Activated CD4-positive, CD25-positive, alpha-beta regulatory T cell treated with anti-CD3 and anti-CD28 coated beads, Interleukin-2, amount 50 U/mL, for 24 hours (primary cell): ENCODE results near the gene UBE4B.
"Not testable (repeated sequence)": the region's sequence is repeated elsewhere in the genome, so short reads cannot be mapped to it uniquely, and the experiment has no call there.

Experiments used
- ATAC-seq, 2 donors: fragments of 150-1000 bp; cut with Tn5 transposase; one replicate each; pipeline ENCODE4 v1.10.0; 2021; ENCODE audit warnings: mild to moderate bottlenecking in 1 of 2, moderate library complexity in 1 of 2

The UBE4B gene

GRCh38 chr1:10179406-10180091, 146.8 kb downstream of the UBE4B start:
- no peak for ATAC-seq

DNA sequence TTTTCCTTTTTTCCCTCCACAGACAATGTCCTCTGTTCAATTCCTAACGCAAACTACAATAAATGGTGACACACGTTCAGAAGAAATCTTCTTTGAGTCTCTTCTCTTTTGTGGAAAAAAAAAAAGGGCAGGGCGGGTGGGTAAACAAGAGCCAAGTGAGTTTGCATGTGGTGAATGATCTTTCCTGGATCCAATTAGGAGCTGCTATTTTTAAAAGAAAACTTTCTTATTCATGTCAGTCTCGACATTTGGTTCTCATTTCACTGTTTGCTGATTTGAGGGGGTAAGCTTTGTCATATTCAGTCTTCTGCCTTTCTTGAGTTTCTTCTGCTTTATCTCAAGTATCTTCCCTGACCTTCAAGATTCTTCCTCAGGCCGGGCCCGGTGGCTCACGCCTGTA, 148.4 kb downstream of the UBE4B start:
- no peak for ATAC-seq

GRCh38 chr1:10185759-10186158, 153.0 kb downstream of the UBE4B start:
- ATAC-seq = no peak

GRCh38 chr1:10186331-10187025, 153.7 kb downstream of the UBE4B start:
- ATAC-seq = no peak

- ATAC-seq = no peak
Observed at GRCh38 chr1:10187026-10187334, 154.2 kb downstream of the UBE4B start.

DNA sequence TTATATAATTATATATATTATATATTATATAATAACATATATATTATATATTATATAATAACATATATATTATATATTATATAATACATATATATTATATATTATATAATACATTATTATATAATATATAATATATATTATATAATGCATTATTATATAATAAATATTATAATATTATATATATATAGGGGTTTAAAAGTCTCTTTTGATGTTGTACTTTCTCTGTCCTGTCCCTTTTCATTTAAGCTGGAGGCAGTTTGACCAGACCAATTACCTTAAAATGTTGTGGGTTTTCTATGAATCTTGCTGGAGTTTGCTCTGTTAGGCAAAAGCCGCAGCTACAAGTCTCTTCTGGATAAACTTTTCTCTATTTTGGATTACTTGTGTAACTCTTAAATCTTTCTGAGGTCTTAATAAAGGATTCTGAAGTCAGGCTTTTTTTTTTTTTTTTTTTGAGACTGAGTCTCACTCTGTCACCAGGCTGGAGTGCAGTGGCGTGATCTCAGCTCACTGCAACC, 155.4 kb downstream of the UBE4B start:
- no peak for ATAC-seq

DNA sequence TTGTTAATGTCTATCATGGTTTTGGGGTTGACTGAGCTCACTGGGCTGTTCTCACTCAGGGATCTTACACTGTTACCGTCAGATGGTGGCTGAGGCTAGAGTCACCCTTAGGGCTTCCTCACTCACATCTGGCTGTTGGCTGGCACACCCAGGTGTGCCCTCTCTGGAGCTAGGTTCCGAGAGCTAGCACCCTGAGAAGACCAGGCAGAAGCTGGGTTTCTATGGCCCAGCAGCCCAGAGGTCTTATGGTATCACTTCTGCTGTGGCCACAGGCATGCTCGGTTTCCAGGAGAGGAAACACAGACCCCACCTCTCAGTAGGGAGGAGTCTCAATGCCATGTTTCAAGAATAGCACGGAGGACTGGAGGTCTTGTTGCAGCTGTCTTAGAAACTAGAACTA, 156.9 kb downstream of the UBE4B start:
- no peak for ATAC-seq

GRCh38 chr1:10192263-10192662, 159.5 kb downstream of the UBE4B start:
- no peak for ATAC-seq

GRCh38 chr1:10193288-10193687, 160.5 kb downstream of the UBE4B start:
- no peak for ATAC-seq

DNA sequence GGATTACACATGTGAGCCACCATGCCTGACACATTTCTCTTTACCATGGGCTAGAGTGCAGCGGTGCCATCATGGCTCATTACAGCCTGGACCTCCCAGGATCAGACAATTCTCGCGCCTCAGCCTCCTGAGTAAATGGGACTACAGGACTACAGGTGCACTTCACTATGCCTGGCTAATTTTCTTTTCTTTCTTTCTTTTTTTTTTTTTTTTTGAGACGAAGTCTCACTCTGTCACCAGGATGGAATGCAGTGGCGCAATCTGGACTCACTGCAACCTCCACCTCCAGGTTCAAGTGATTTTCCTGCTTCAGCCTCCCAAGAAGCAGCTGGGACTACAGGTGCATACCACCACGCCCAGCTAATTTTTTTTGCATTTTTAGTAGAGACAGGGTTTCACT, 162.8 kb downstream of the UBE4B start:
- ATAC-seq = no peak

- ATAC-seq = no peak
Observed at GRCh38 chr1:10196976-10197375, 164.2 kb downstream of the UBE4B start.

- no peak for ATAC-seq
Observed at GRCh38 chr1:10200620-10201019, 167.9 kb downstream of the UBE4B start.

- no peak for ATAC-seq
Observed at GRCh38 chr1:10204003-10204642, 171.4 kb downstream of the UBE4B start.

DNA sequence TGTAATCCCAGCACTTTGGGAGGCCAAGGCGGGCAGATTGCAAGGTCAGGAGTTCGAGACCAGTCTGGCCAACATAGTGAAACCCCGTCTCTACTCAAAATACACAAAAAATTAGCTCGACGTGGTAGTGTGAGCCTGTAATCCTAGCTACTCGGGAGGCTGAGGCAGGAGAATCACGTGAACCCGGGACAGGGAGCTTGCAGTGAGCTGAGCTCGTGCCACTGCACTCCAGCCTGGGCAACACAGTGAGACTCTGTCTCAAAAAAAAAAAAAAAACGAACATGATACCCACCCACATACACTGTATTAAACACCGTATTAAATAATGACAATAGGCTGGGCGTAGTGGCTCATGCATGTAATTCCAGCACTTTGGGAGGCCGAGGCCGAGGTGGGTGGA, 172.4 kb downstream of the UBE4B start:
- not testable (repeated sequence) for ATAC-seq

DNA sequence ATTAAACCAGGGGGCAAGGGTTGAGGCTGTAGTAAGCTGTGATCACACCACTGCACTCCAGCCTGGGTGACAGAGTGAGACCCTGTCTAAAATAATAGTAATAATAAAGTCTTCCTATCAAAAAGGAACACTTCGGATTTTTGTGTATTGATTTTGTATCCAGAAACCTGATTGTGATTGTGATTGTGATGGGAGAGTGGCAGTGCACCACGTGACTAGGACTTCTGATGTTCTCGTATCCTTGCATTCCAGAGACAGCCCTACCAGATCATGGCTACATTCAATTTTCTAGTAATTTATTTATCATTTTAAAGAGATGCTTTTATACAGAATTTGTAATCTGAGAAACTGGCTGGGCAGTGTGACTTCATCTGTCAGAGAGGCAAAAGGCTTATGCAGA, 175.1 kb downstream of the UBE4B start:
- ATAC-seq = no peak

- no peak for ATAC-seq
Observed at GRCh38 chr1:10208537-10208936, 175.8 kb downstream of the UBE4B start.

DNA sequence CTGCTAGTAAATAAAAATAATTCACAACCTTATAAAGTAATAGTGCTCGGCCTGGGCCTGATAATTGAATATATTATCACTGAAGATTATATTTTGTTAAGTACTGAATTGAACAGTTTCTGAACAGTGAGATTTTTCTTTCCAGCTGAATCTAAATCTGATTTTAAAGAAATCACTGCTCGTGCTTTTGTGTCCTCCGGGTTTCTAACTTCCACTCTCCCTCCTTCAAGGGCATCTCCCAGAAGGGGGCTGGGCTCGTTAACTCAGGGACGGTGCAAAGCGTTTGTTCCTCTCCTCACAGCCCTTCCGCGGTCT, 176.8 kb downstream of the UBE4B start:
- ATAC-seq = no peak

- ATAC-seq = peak; percentile 99
Observed at GRCh38 chr1:10209905-10210810, 177.4 kb downstream of the UBE4B start, which contains the start of gene KIF1B. KIF1B (plus strand) TSS chr1:10210570; CDS start chr1:10232329, 21,759 bp downstream.

DNA sequence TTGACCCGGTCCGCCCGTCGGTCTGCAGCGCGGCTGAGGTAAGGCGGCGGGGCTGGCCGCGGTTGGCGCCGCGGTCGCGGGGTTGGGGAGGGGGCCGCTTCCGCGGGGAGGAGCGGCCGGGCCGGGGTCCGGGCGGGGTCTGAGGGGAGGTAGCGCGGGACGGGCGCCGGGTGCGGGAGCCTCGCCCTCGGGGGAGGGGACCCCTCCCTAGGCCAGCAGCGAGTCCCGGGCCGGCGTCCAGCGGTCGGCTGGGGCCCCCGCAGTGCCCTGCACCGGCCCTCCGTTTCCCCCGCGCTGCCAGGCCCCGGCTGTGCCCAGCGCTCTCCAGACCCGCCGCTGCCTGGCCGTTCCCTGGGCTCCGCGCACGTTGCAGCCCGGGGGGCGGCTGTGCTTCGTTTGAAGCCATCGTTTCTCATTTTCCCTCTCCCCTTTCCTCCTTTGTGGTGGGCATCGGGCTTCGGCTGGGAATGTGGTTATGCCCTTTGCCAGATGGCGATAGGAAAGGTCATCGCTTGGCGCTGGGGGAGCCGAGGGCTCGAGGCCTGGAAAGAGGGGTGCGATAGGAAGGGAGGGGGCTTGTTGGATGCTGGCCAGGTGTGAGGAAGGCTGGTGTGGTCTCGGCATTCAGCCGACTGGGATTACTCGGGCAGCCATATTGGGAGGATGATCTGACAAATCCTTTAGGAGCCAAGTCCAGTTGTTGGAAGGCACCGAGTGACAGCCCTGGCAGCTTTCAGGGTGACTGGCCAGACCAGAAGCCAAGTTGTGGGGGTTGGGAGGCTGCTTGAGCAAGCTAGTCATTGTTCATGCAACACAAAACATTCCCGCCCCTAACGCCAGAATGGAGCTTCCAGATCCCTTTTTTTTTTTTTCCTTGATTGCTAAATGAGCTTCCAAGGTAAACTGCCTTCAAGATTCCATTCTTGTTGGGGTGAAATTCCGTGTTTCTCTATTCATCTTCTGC, 178.4 kb downstream of the UBE4B start:
- no peak for ATAC-seq

GRCh38 chr1:10211805-10212410, 179.2 kb downstream of the UBE4B start:
- ATAC-seq = no peak

DNA sequence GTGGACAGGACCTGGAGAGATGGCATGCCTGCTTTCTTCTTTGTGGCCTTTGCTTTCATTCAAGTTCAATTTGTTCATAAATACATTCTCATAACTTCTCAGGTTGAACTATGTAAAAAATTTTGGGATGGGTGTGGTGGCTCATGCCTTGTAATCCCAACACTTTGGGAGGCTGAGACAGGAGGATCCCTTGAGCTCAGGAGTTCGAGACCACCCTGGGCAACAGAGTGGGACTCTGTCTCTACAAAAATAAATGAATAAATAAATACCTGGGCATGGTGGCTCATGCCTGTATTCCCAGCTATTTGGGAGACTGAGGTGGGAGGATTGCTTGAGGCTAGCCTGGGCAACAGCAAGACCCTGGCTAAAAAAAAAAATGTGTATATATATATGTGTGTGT, 179.7 kb downstream of the UBE4B start:
- ATAC-seq = no peak
